Mesenchymal stem cell (in vitro differentiated cells and primary cell): Measurements from ENCODE around the gene FMN1.

Source experiments
- DNase-seq: peaks from one replicate; pipeline ENCODE4 v3.0.0-alpha.2; 2013
- H2AFZ ChIP-seq: one replicate; pipeline ENCODE4 v1.6.1; 2013; ENCODE audit warnings: low read depth, mild to moderate bottlenecking, control low read depth, inconsistent platforms, low read length, moderate library complexity
- H2AK5ac ChIP-seq: 2 replicates; pipeline ENCODE4 v1.6.1; 2013; ENCODE audit warnings: low read length, moderate library complexity, mild to moderate bottlenecking, inconsistent platforms; ENCODE audit not compliant: severe bottlenecking
- H2BK120ac ChIP-seq: one replicate; pipeline ENCODE4 v1.6.1; 2013; ENCODE audit warnings: low read depth, mild to moderate bottlenecking, inconsistent platforms, low read length, moderate library complexity
- H2BK12ac ChIP-seq, 2 experiments: one replicate each; pipeline ENCODE4 v1.6.1; 2013; ENCODE audit warnings: inconsistent platforms in 2 of 2, low read length in 2 of 2, mild to moderate bottlenecking in 2 of 2, moderate library complexity in 2 of 2, control low read depth in 1 of 2
- H2BK15ac ChIP-seq: one replicate; pipeline ENCODE4 v1.6.1; 2013; ENCODE audit warnings: mild to moderate bottlenecking, low read depth, inconsistent platforms; ENCODE audit not compliant: poor library complexity, severe bottlenecking
- H2BK5ac ChIP-seq: 2 replicates; pipeline ENCODE4 v1.6.1; 2013; ENCODE audit warnings: low read depth, mild to moderate bottlenecking, low read length, control low read depth, inconsistent platforms; ENCODE audit not compliant: poor library complexity, severe bottlenecking
- H3K14ac ChIP-seq, 2 experiments: one replicate each; pipeline ENCODE4 v1.6.1; 2013; ENCODE audit warnings: inconsistent platforms in 2 of 2, low read length in 2 of 2, control low read depth in 1 of 2, mild to moderate bottlenecking in 1 of 2, moderate library complexity in 1 of 2
- H3K18ac ChIP-seq, 2 experiments: one replicate each; pipeline ENCODE4 v1.6.1; 2013; ENCODE audit warnings: inconsistent platforms in 2 of 2, low read length in 2 of 2, control low read depth in 1 of 2, low read depth in 1 of 2, mild to moderate bottlenecking in 1 of 2
- H3K23ac ChIP-seq, 2 experiments: one replicate each; pipeline ENCODE4 v1.6.1; 2013; ENCODE audit warnings: inconsistent platforms in 2 of 2, low read length in 2 of 2, mild to moderate bottlenecking in 2 of 2, moderate library complexity in 2 of 2, control low read depth in 1 of 2
- H3K27ac ChIP-seq: 2 replicates; pipeline ENCODE4 v1.5.1; 2013; ENCODE audit warnings: mild to moderate bottlenecking, moderate library complexity, low read length, control low read depth, inconsistent platforms; ENCODE audit not compliant: poor library complexity, severe bottlenecking
- H3K27me3 ChIP-seq, 2 experiments: 2 replicates each; pipeline versions ENCODE4 v1.6.1 to v1.7.0; 2013; ENCODE audit warnings: low read length in 2 of 2, mild to moderate bottlenecking in 2 of 2, moderate library complexity in 2 of 2, control low read depth in 1 of 2, inconsistent platforms in 1 of 2; ENCODE audit not compliant: control insufficient read depth in 1 of 2, insufficient read depth in 1 of 2
- H3K36me3 ChIP-seq, 2 experiments: 2 replicates each; pipeline versions ENCODE4 v1.6.1 to v1.7.0; 2013; ENCODE audit warnings: low read length in 2 of 2, control low read depth in 1 of 2, inconsistent platforms in 1 of 2, low read depth in 1 of 2, mild to moderate bottlenecking in 1 of 2; ENCODE audit not compliant: insufficient read depth in 2 of 2, control insufficient read depth in 1 of 2
- H3K4ac ChIP-seq, 2 experiments: one replicate each; pipeline ENCODE4 v1.6.1; 2013; ENCODE audit warnings: inconsistent platforms in 2 of 2, low read length in 2 of 2, mild to moderate bottlenecking in 2 of 2, moderate library complexity in 2 of 2, control low read depth in 1 of 2, low read depth in 1 of 2
- H3K4me1 ChIP-seq: 2 replicates; pipeline ENCODE4 v1.6.1; 2013; ENCODE audit warnings: low read depth, low read length, control low read depth; ENCODE audit not compliant: control insufficient read depth, insufficient read depth
- H3K4me2 ChIP-seq: 2 replicates; pipeline ENCODE4 v1.6.1; 2013; ENCODE audit warnings: low read length, mild to moderate bottlenecking, inconsistent platforms; ENCODE audit not compliant: poor library complexity, severe bottlenecking
- H3K4me3 ChIP-seq, 2 experiments: 2 replicates each; pipeline versions ENCODE4 v1.5.1 to v1.7.0; 2013; ENCODE audit warnings: low read length in 2 of 2, mild to moderate bottlenecking in 2 of 2, control low read depth in 1 of 2, low read depth in 1 of 2; ENCODE audit not compliant: insufficient read depth in 1 of 2
- H3K79me1 ChIP-seq: replicated peaks from 2 replicates; pipeline ENCODE4 v1.6.1; 2013; ENCODE audit warnings: mild to moderate bottlenecking, control low read depth, low read length, inconsistent platforms; ENCODE audit not compliant: poor library complexity, severe bottlenecking
- H3K9ac ChIP-seq: 2 replicates; pipeline ENCODE4 v1.7.0; 2013; ENCODE audit warnings: mild to moderate bottlenecking, low read length, moderate library complexity
- H3K9me3 ChIP-seq: 2 replicates; pipeline ENCODE4 v1.7.0; 2013; ENCODE audit warnings: mild to moderate bottlenecking, low read length; ENCODE audit not compliant: control insufficient read depth
- H4K8ac ChIP-seq: one replicate; pipeline ENCODE4 v1.6.1; 2013; ENCODE audit warnings: inconsistent platforms, mild to moderate bottlenecking, low read length, moderate library complexity
- H4K91ac ChIP-seq: one replicate; pipeline ENCODE4 v1.6.1; 2013; ENCODE audit warnings: mild to moderate bottlenecking, low read length, inconsistent platforms
- WGBS: methylation state at CpG from one replicate; pipeline ENCODE4 v1.1.7; 2013; ENCODE audit warnings: mixed read lengths; 5-methylcytosine and 5-hydroxymethylcytosine counted together

FMN1 gene

GRCh38 chr15:33107950-33108349, 86.6 kb downstream of the FMN1 start:
- Histone ChIP-seq H2BK15ac (no peak overlapping the region), H3K4me2 (no peak overlapping the region), H2AK5ac (no peak overlapping the region), H3K27ac (no peak overlapping the region), H3K23ac (no peak overlapping the region), H3K14ac (no peak overlapping the region), H2BK120ac (no peak overlapping the region), H2BK12ac (no peak overlapping the region), H2AFZ (no peak overlapping the region), H2BK5ac (no peak overlapping the region), H3K9me3 (peaks cover 2% of the 10 kb centered on the region), H3K79me1 (no peaks in the 10 kb centered on the region), H4K91ac (no peak overlapping the region), H3K4me1 (no peaks in the 10 kb centered on the region), H3K4ac (no peak overlapping the region), H3K9ac (no peak overlapping the region), H3K27me3 (no peaks in the 10 kb centered on the region), H4K8ac (no peak overlapping the region), H3K36me3 (no peaks in the 10 kb centered on the region), H3K18ac (no peak overlapping the region), H3K4me3 (no peak overlapping the region)
- no peak for DNase-seq
- WGBS: 95% methylated on average over 2 of the region's 2 CpGs

GRCh38 chr15:33104212-33104611, 90.3 kb downstream of the FMN1 start:
- Histone ChIP-seq H3K14ac (no peak overlapping the region), H3K4ac (no peak overlapping the region), H3K27ac (no peak overlapping the region), H3K23ac (no peak overlapping the region), H2BK120ac (no peak overlapping the region), H2BK5ac (no peak overlapping the region), H2BK15ac (no peak overlapping the region), H3K9me3 (peaks cover under 1% of the 10 kb centered on the region), H3K36me3 (no peaks in the 10 kb centered on the region), H4K8ac (no peak overlapping the region), H3K4me1 (no peaks in the 10 kb centered on the region), H4K91ac (no peak overlapping the region), H2AK5ac (no peak overlapping the region), H3K79me1 (no peaks in the 10 kb centered on the region), H2BK12ac (no peak overlapping the region), H3K27me3 (no peaks in the 10 kb centered on the region), H3K4me2 (no peak overlapping the region), H3K9ac (peak overlapping the region; percentile 64), H2AFZ (no peak overlapping the region), H3K4me3 (no peak overlapping the region), H3K18ac (no peak overlapping the region)
- WGBS: no CpG with 5 or more reads among the region's 2 CpGs
- peak; percentile 24 for DNase-seq

GRCh38 chr15:33101036-33101435, 93.5 kb downstream of the FMN1 start:
- H3K4me1 ChIP-seq: peaks cover 3% of the 10 kb centered on the region
- no peak for DNase-seq
- H3K36me3 ChIP-seq: no peaks in the 10 kb centered on the region
- H3K27me3 ChIP-seq: no peaks in the 10 kb centered on the region
- H3K4me2 ChIP-seq: no peak overlapping the region
- H3K4ac ChIP-seq: no peak overlapping the region
- no peak overlapping the region for H2BK15ac ChIP-seq
- H3K18ac ChIP-seq: no peak overlapping the region
- no peaks in the 10 kb centered on the region for H3K79me1 ChIP-seq
- no peak overlapping the region for H2AFZ ChIP-seq
- H4K8ac ChIP-seq: no peak overlapping the region
- no peaks in the 10 kb centered on the region for H3K9me3 ChIP-seq
- H2BK12ac ChIP-seq: no peak overlapping the region
- no peak overlapping the region for H3K9ac ChIP-seq
- WGBS: 89% methylated on average over 1 of the region's 3 CpGs
- H2AK5ac ChIP-seq: no peak overlapping the region
- no peak overlapping the region for H3K23ac ChIP-seq
- H3K27ac ChIP-seq: no peak overlapping the region
- no peak overlapping the region for H2BK5ac ChIP-seq
- H3K14ac ChIP-seq: no peak overlapping the region
- no peak overlapping the region for H3K4me3 ChIP-seq
- H4K91ac ChIP-seq: no peak overlapping the region
- no peak overlapping the region for H2BK120ac ChIP-seq

- Histone ChIP-seq H3K4ac (no peak overlapping the region), H3K14ac (no peak overlapping the region), H2BK15ac (no peak overlapping the region), H3K27ac (no peak overlapping the region), H3K9me3 (no peaks in the 10 kb centered on the region), H3K79me1 (no peaks in the 10 kb centered on the region), H2BK12ac (no peak overlapping the region), H3K4me2 (no peak overlapping the region), H3K36me3 (no peaks in the 10 kb centered on the region), H3K9ac (no peak overlapping the region), H2AFZ (no peak overlapping the region), H3K4me3 (no peak overlapping the region), H2AK5ac (no peak overlapping the region), H2BK120ac (no peak overlapping the region), H3K23ac (no peak overlapping the region), H3K18ac (no peak overlapping the region), H4K8ac (no peak overlapping the region), H4K91ac (no peak overlapping the region), H3K27me3 (no peaks in the 10 kb centered on the region), H3K4me1 (peaks cover 3% of the 10 kb centered on the region), H2BK5ac (no peak overlapping the region)
- 100% methylated on average over 2 of the region's 3 CpGs for WGBS
- DNase-seq: no peak
Observed at GRCh38 chr15:33100314-33100713, 94.2 kb downstream of the FMN1 start.
